SU-DHL-6 (cell line): ENCODE results near the gene VWA5B1.

Experiments used
- H2AFZ ChIP-seq: fragments of 200-600 bp; sonication (generic); 2 replicates; pipeline ENCODE4 v1.6.1; 2014; ENCODE audit warnings: low read depth, mild to moderate bottlenecking, moderate library complexity, mixed read lengths, antibody characterized with exemption, low read length; ENCODE audit not compliant: severe bottlenecking
- H3F3A ChIP-seq: fragments of 200-600 bp; shearing (Covaris generic); 2 replicates; pipeline ENCODE4 v1.6.0; 2016; ENCODE audit warnings: antibody characterized with exemption, mild to moderate bottlenecking; ENCODE audit not compliant: insufficient read depth
- H3K27ac ChIP-seq: fragments of 200-600 bp; sonication (generic); 2 replicates; pipeline ENCODE4 v1.5.1; 2016; ENCODE audit warnings: low read depth, mild to moderate bottlenecking, low read length, moderate library complexity, mixed read lengths
- H3K27me3 ChIP-seq: fragments of 200-600 bp; sonication (generic), shearing (Covaris generic); 2 replicates; pipeline ENCODE4 v1.6.0; 2014; ENCODE audit warnings: mild to moderate bottlenecking, low read length
- H3K36me3 ChIP-seq: fragments of 200-600 bp; sonication (generic); 2 replicates; pipeline ENCODE4 v1.6.1; 2014; ENCODE audit warnings: mild to moderate bottlenecking, low read length, mixed read lengths
- H3K4me2 ChIP-seq: fragments of 300-600, 200-600 bp; shearing (Covaris generic), sonication (generic); 2 replicates; pipeline ENCODE4 v1.6.0; 2014; ENCODE audit warnings: low read length, low read depth, mild to moderate bottlenecking; ENCODE audit not compliant: poor library complexity, severe bottlenecking
- H3K4me3 ChIP-seq: fragments of 200-600 bp; sonication (generic); 2 replicates; pipeline ENCODE4 v1.5.1; 2014; ENCODE audit warnings: antibody characterized with exemption, low read length, mild to moderate bottlenecking, mixed read lengths; ENCODE audit not compliant: insufficient read depth, poor library complexity, severe bottlenecking
- H3K79me2 ChIP-seq: fragments of 200-600 bp; sonication (generic); 2 replicates; pipeline ENCODE4 v1.6.1; 2014; ENCODE audit warnings: mild to moderate bottlenecking, low read length, moderate library complexity; ENCODE audit not compliant: insufficient read depth
- H3K9ac ChIP-seq: fragments of 200-600 bp; sonication (generic); 2 replicates; pipeline ENCODE4 v1.7.0; 2014; ENCODE audit warnings: mild to moderate bottlenecking, low read length
- H3K9me2 ChIP-seq: fragments of 200-600 bp; sonication (generic); replicated peaks from 2 replicates; pipeline ENCODE4 v1.6.1; 2014; ENCODE audit warnings: low read length; ENCODE audit not compliant: insufficient read depth
- H3K9me3 ChIP-seq: fragments of 200-600 bp; sonication (generic); 2 replicates; pipeline ENCODE4 v1.6.1; 2014; ENCODE audit warnings: low read length, mixed read lengths; ENCODE audit not compliant: insufficient read depth
- H4K20me1 ChIP-seq: fragments of 200-600 bp; sonication (generic); 2 replicates; pipeline ENCODE4 v1.6.1; 2014; ENCODE audit warnings: low read depth, mild to moderate bottlenecking, antibody characterized with exemption, low read length, moderate library complexity, mixed read lengths
- EZH2phosphoT487 ChIP-seq: fragments of 200-600 bp; sonication (generic), shearing (Covaris generic); conservative IDR thresholded peaks from 2 replicates; pipeline ENCODE4 v1.6.1; 2018; ENCODE audit warnings: mild to moderate bottlenecking, antibody characterized with exemption, low read length, moderate library complexity, mixed read lengths
- TF ChIP-seq, protein P1 (sequence below): fragments of 200-600 bp; sonication (generic); IDR thresholded peaks from one replicate; pipeline ENCODE4 v1.5.1; 2017; ENCODE audit warnings: antibody characterized with exemption, mild to moderate bottlenecking, low read length, moderate library complexity; ENCODE audit not compliant: insufficient read depth, poor library complexity, severe bottlenecking

The VWA5B1 gene

DNA sequence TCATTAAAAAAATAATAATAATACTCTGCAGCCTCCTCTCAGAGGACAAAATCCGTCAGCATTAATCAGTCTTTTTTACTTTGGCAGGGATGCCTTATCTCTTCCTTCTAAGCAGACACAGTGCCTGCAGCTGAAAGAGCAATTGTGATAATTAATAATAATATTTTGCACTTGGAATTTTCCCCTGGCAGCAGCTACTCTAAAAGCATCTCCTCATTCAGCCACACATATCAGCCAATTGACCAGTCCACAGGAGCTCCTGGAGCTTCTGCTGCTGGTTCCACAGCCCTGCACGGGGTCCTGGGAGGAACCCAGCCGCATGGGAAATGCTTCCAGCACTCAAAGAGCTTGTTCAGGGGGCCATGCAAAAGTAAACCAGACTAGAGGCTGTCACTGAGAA lies 31.0 kb upstream of the VWA5B1 start:
- Histone ChIP-seq H3K27me3 (no peaks in the 10 kb centered on the region), H3K9me3 (no peaks in the 10 kb centered on the region), H3K27ac (no peak overlapping the region), H3K36me3 (no peaks in the 10 kb centered on the region), H3F3A (no peaks in the 10 kb centered on the region), H2AFZ (no peak overlapping the region), H3K4me2 (no peak overlapping the region), H3K9me2 (no peaks in the 10 kb centered on the region), H3K79me2 (no peaks in the 10 kb centered on the region), H4K20me1 (no peaks in the 10 kb centered on the region), H3K9ac (no peak overlapping the region), H3K4me3 (no peak overlapping the region)
- TF ChIP-seq, protein P1, sequence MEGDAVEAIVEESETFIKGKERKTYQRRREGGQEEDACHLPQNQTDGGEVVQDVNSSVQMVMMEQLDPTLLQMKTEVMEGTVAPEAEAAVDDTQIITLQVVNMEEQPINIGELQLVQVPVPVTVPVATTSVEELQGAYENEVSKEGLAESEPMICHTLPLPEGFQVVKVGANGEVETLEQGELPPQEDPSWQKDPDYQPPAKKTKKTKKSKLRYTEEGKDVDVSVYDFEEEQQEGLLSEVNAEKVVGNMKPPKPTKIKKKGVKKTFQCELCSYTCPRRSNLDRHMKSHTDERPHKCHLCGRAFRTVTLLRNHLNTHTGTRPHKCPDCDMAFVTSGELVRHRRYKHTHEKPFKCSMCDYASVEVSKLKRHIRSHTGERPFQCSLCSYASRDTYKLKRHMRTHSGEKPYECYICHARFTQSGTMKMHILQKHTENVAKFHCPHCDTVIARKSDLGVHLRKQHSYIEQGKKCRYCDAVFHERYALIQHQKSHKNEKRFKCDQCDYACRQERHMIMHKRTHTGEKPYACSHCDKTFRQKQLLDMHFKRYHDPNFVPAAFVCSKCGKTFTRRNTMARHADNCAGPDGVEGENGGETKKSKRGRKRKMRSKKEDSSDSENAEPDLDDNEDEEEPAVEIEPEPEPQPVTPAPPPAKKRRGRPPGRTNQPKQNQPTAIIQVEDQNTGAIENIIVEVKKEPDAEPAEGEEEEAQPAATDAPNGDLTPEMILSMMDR: no peak
- no peak for TF ChIP-seq EZH2phosphoT487

DNA sequence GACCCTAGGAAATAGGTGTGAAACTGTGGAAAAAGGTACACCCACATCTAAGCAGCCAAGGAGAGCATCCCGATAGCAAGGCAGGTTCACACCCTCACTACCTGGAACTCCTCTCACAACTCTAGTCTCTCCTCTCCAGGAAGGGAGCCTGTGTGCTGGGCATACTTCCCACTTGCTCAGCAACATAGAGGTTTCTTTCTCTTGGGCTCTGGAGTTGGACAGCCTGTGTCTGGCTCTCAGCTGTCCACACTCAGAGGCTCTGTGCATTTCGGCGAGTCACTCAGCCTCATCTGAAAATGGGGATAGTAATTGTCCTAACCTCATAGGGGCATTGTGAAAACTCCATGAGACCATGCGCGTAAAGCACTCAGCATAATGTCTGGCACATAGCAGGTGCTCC lies 29.6 kb upstream of the VWA5B1 start:
- H3K27me3 ChIP-seq: no peaks in the 10 kb centered on the region
- H3K79me2 ChIP-seq: no peaks in the 10 kb centered on the region
- no peaks in the 10 kb centered on the region for H3K36me3 ChIP-seq
- no peak for TF ChIP-seq EZH2phosphoT487
- TF ChIP-seq, protein P1: no peak
- no peak overlapping the region for H3K9ac ChIP-seq
- H3F3A ChIP-seq: no peaks in the 10 kb centered on the region
- no peaks in the 10 kb centered on the region for H3K9me3 ChIP-seq
- no peak overlapping the region for H3K4me3 ChIP-seq
- no peak overlapping the region for H2AFZ ChIP-seq
- H3K9me2 ChIP-seq: no peaks in the 10 kb centered on the region
- no peak overlapping the region for H3K27ac ChIP-seq
- no peak overlapping the region for H3K4me2 ChIP-seq
- H4K20me1 ChIP-seq: no peaks in the 10 kb centered on the region

DNA sequence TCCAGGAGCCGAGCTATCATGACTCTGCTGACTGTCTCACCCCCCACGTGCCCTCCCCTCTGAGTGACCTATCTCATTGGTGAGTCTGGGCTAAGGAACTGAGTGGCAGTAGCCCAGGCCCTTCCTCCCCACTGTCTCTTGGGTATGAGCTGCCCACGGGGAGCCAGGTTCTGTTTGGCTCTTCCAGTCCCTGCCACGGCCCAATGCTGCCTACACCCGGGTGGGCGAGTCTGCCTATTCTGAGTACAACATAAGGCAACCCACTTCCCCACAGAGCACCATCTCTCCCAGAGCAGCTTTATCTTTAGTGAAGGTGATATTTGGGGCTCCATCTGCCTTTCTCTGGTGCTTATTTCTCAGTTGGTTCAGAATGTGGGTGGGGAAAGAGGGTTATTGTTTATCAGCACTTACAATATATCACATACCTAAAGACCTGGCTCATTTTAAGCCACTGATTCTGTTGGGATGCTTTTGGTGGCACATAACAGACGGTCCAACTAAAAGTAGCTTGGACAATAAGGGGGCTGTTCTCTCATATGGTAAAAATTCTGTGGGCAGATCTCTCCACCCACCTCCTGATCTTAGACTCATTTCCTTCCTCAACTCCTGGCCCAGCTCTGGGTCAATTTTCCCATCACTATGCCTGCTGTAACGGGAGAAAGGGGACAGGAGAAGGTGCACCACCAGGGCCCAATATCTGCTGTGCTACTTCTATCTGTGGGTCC lies 27.7 kb upstream of the VWA5B1 start:
- no peak overlapping the region for H2AFZ ChIP-seq

More for the DNA sequence above, 27.7 kb upstream of the VWA5B1 start:
- Histone ChIP-seq H3K4me2 (no peak overlapping the region), H3K27ac (no peak overlapping the region), H3K9me2 (no peaks in the 10 kb centered on the region), H4K20me1 (no peaks in the 10 kb centered on the region), H3F3A (no peaks in the 10 kb centered on the region), H3K27me3 (no peaks in the 10 kb centered on the region), H3K79me2 (no peaks in the 10 kb centered on the region), H3K9me3 (no peaks in the 10 kb centered on the region), H3K9ac (no peak overlapping the region), H3K4me3 (no peak overlapping the region), H3K36me3 (no peaks in the 10 kb centered on the region)
- TF ChIP-seq, protein P1: no peak
- TF ChIP-seq EZH2phosphoT487: no peak
